Measurements from ENCODE around the gene OR8G5.

DNA sequence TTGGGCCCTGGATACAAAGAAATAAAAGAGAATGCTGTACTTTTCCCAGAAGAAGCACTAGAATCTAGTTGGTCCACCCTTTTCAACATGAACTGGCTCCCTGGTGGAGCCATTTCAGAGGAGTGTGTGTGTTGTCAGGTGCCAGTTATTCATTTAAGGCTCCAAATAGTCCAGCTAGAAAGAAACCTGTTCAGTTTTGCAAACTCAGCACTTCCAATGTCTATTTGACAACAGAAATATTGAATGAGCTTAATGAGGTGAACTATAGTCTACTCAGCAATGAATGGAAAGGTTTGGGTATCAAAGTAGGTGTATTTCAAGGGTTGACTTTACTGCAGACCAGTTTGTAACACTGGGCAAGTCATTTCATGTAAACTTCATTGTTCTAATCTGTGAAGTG lies 55.5 kb downstream of the OR8G5 start:
- TF ChIP-seq ZNF16 (tag by site-specific recombination; IDR thresholded peaks at IDR 0.05; ENCODE audit: low read depth) (no peak), ZNF830 (tag by site-specific recombination; IDR thresholded peaks at IDR 0.05; ENCODE audit: low read depth) (no peak), BCL11B (tag by site-specific recombination; IDR thresholded peaks at IDR 0.05; ENCODE audit: low read depth) (no peak), ZNF416 (tag by site-specific recombination; IDR thresholded peaks at IDR 0.05) (no peak), ZNF274 (IDR thresholded peaks at IDR 0.05; ENCODE audit: low read length) (no peak), ZNF274 (tag by site-specific recombination; IDR thresholded peaks at IDR 0.05; ENCODE audit: borderline replicate concordance) (no peak), ZNF335 (tag by site-specific recombination; conservative IDR thresholded peaks at IDR 0.05) (no peak), ZNF23 (tag by site-specific recombination; IDR thresholded peaks at IDR 0.05; ENCODE audit: borderline replicate concordance) (no peak), ZNF596 (tag by site-specific recombination; IDR thresholded peaks at IDR 0.05) (no peak), ZIC2 (tag by site-specific recombination; IDR thresholded peaks at IDR 0.05) (no peak)
- TF ChIP-seq, protein P1, sequence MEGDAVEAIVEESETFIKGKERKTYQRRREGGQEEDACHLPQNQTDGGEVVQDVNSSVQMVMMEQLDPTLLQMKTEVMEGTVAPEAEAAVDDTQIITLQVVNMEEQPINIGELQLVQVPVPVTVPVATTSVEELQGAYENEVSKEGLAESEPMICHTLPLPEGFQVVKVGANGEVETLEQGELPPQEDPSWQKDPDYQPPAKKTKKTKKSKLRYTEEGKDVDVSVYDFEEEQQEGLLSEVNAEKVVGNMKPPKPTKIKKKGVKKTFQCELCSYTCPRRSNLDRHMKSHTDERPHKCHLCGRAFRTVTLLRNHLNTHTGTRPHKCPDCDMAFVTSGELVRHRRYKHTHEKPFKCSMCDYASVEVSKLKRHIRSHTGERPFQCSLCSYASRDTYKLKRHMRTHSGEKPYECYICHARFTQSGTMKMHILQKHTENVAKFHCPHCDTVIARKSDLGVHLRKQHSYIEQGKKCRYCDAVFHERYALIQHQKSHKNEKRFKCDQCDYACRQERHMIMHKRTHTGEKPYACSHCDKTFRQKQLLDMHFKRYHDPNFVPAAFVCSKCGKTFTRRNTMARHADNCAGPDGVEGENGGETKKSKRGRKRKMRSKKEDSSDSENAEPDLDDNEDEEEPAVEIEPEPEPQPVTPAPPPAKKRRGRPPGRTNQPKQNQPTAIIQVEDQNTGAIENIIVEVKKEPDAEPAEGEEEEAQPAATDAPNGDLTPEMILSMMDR (tag by site-specific recombination; IDR thresholded peaks at IDR 0.05) = no peak
- TF ChIP-seq, protein P2, sequence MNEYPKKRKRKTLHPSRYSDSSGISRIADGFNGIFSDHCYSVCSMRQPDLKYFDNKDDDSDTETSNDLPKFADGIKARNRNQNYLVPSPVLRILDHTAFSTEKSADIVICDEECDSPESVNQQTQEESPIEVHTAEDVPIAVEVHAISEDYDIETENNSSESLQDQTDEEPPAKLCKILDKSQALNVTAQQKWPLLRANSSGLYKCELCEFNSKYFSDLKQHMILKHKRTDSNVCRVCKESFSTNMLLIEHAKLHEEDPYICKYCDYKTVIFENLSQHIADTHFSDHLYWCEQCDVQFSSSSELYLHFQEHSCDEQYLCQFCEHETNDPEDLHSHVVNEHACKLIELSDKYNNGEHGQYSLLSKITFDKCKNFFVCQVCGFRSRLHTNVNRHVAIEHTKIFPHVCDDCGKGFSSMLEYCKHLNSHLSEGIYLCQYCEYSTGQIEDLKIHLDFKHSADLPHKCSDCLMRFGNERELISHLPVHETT (tag by site-specific recombination; IDR thresholded peaks at IDR 0.05) = no peak

All from HEK293 (cell line).